Astrocyte (in vitro differentiated cells and primary cell): Measurements from ENCODE around the gene INAFM2. TPM values are rescaled to one million over a fixed set of nuclear protein-coding genes. Genes with fewer than 3 reads are reported as not detected.

Experiments used
- DNase-seq: peaks from one replicate; pipeline ENCODE4 v3.0.0-alpha.2; 2010; ENCODE audit warnings: low read depth
- FAIRE-seq: peaks from 2 replicates; lab custom pipeline; 2011; peaks lifted over from hg19 to GRCh38; lab: Jason Lieb, UNC
- H2AFZ ChIP-seq: 2 replicates; pipeline ENCODE4 v1.6.0; 2012; ENCODE audit warnings: low read depth, low read length, inconsistent platforms
- H3K27ac ChIP-seq: 2 replicates; pipeline ENCODE4 v1.5.1; 2011; ENCODE audit warnings: low read depth, low read length, inconsistent platforms
- H3K27me3 ChIP-seq: 2 replicates; pipeline ENCODE4 v1.6.0; 2011; ENCODE audit warnings: low read length, inconsistent platforms; ENCODE audit not compliant: insufficient read depth
- H3K36me3 ChIP-seq: 2 replicates; pipeline ENCODE4 v1.5.1; 2011; ENCODE audit warnings: low read length, inconsistent platforms; ENCODE audit not compliant: insufficient read depth
- H3K4me1 ChIP-seq: 2 replicates; pipeline ENCODE4 v1.5.1; 2011; ENCODE audit warnings: low read length, inconsistent platforms; ENCODE audit not compliant: insufficient read depth
- H3K4me2 ChIP-seq: 2 replicates; pipeline ENCODE4 v1.6.0; 2012; ENCODE audit warnings: low read length, inconsistent platforms
- H3K4me3 ChIP-seq: 2 replicates; pipeline ENCODE4 v1.5.1; 2011; ENCODE audit warnings: low read depth, mild to moderate bottlenecking, low read length, inconsistent platforms; ENCODE audit not compliant: insufficient read depth
- H3K79me2 ChIP-seq: 2 replicates; pipeline ENCODE4 v1.6.0; 2012; ENCODE audit warnings: mild to moderate bottlenecking, low read length, inconsistent platforms; ENCODE audit not compliant: insufficient read depth
- H3K9ac ChIP-seq: 2 replicates; pipeline ENCODE4 v1.6.0; 2012; ENCODE audit warnings: mild to moderate bottlenecking, low read length, inconsistent platforms
- H3K9me3 ChIP-seq: 2 replicates; pipeline ENCODE4 v1.5.1; 2012; ENCODE audit warnings: low read depth, mild to moderate bottlenecking, low read length, inconsistent platforms; ENCODE audit not compliant: insufficient read depth
- H4K20me1 ChIP-seq: 2 replicates; pipeline ENCODE4 v1.6.0; 2012; ENCODE audit warnings: low read length, inconsistent platforms; ENCODE audit not compliant: insufficient read depth
- H3K27ac Mint-ChIP-seq: one replicate; pipeline ENCODE4 v1.8.0; 2021; ENCODE audit warnings: mild to moderate bottlenecking, mixed read lengths; ENCODE audit not compliant: unreplicated experiment
- H3K27me3 Mint-ChIP-seq: one replicate; pipeline ENCODE4 v1.8.0; 2021; ENCODE audit warnings: low read depth, mixed read lengths; ENCODE audit not compliant: unreplicated experiment
- H3K36me3 Mint-ChIP-seq: one replicate; pipeline ENCODE4 v1.8.0; 2021; ENCODE audit warnings: low read depth, mixed read lengths; ENCODE audit not compliant: unreplicated experiment
- H3K4me1 Mint-ChIP-seq: one replicate; pipeline ENCODE4 v1.8.0; 2021; ENCODE audit warnings: low read depth, mixed read lengths; ENCODE audit not compliant: unreplicated experiment
- H3K4me3 Mint-ChIP-seq: one replicate; pipeline ENCODE4 v1.8.0; 2021; ENCODE audit warnings: mild to moderate bottlenecking, moderate library complexity, mixed read lengths; ENCODE audit not compliant: unreplicated experiment
- H3K9me3 Mint-ChIP-seq: one replicate; pipeline ENCODE4 v1.8.0; 2021; ENCODE audit warnings: mild to moderate bottlenecking, mixed read lengths; ENCODE audit not compliant: unreplicated experiment
- CTCF ChIP-seq: IDR thresholded peaks from 2 replicates; pipeline ENCODE4 v1.5.1; 2011; ENCODE audit warnings: low read depth, mild to moderate bottlenecking, inconsistent platforms, low read length, moderate library complexity; ENCODE audit not compliant: insufficient read depth
- EZH2 ChIP-seq: IDR thresholded peaks from 2 replicates; pipeline ENCODE4 v1.6.1; 2012; ENCODE audit warnings: mild to moderate bottlenecking, low read length, inconsistent platforms; ENCODE audit not compliant: insufficient read depth
- total RNA-seq: library from RNA; stranded (reverse); gene quantifications from 2 replicates; pipeline ENCODE4 v1.2.1, GENCODE V29; 2021

INAFM2 gene
- total RNA-seq, 1 donor from 2014 or later, result 41.2 TPM

GRCh38 chr15:40298216-40298935 lies 25.1 kb upstream of the INAFM2 start:
- H3K4me2 ChIP-seq, result no peak overlapping the region
- H3K27ac ChIP-seq, result no peak overlapping the region
- Mint-ChIP-seq H3K27ac (no peak overlapping the region), H3K4me1 (no peaks in the 10 kb centered on the region), H3K9me3 (peaks cover 6% of the 10 kb centered on the region), H3K4me3 (no peak overlapping the region), H3K36me3 (peaks cover 3% of the 10 kb centered on the region), H3K27me3 (peaks cover 54% of the 10 kb centered on the region)
- FAIRE-seq, result no peak
- peaks cover 5% of the 10 kb centered on the region for H3K27me3 ChIP-seq
- H3K9me3 ChIP-seq, result peaks cover 4% of the 10 kb centered on the region
- DNase-seq, result no peak
- TF ChIP-seq EZH2 (no peak), CTCF (no peak)
- no peaks in the 10 kb centered on the region for H3K4me1 ChIP-seq
- H4K20me1 ChIP-seq, result no peaks in the 10 kb centered on the region
- H3K79me2 ChIP-seq, result no peaks in the 10 kb centered on the region
- no peak overlapping the region for H3K9ac ChIP-seq
- no peaks in the 10 kb centered on the region for H3K36me3 ChIP-seq
- H3K4me3 ChIP-seq, result no peak overlapping the region
- no peak overlapping the region for H2AFZ ChIP-seq

DNA sequence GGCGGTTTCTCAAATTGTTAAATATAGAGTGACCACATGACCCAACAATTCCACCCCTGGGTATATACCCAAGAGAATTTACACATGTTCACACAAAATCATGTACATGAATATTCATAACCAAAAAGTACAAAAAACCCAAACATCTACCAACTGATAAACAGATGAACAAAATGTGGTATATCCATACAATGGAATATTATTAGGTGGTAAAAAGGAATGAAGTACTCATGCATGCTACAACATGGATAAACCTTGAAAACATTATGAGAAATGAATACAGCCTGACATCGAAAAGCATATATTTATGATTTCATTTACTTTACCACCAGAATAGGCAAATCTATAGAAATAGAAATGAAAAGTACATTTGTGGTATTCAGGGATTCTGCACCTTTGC lies 23.1 kb upstream of the INAFM2 start:
- FAIRE-seq (no peak), DNase-seq (no peak)
- Mint-ChIP-seq H3K9me3 (peaks cover 9% of the 10 kb centered on the region), H3K36me3 (peaks cover 4% of the 10 kb centered on the region), H3K27ac (no peak overlapping the region), H3K4me1 (no peaks in the 10 kb centered on the region), H3K27me3 (peaks cover 51% of the 10 kb centered on the region), H3K4me3 (no peak overlapping the region)
- TF ChIP-seq EZH2 (no peak), CTCF (no peak)
- Histone ChIP-seq H3K9ac (no peak overlapping the region), H2AFZ (no peak overlapping the region), H4K20me1 (no peaks in the 10 kb centered on the region), H3K9me3 (peaks cover 4% of the 10 kb centered on the region), H3K4me3 (no peak overlapping the region), H3K36me3 (no peaks in the 10 kb centered on the region), H3K4me2 (no peak overlapping the region), H3K79me2 (no peaks in the 10 kb centered on the region), H3K27me3 (peaks cover 15% of the 10 kb centered on the region), H3K27ac (no peak overlapping the region), H3K4me1 (no peaks in the 10 kb centered on the region)

GRCh38 chr15:40300771-40301170 lies 22.7 kb upstream of the INAFM2 start:
- no peak overlapping the region for H2AFZ ChIP-seq
- H3K4me2 ChIP-seq, result no peak overlapping the region
- no peaks in the 10 kb centered on the region for H3K4me1 Mint-ChIP-seq
- no peak overlapping the region for H3K4me3 Mint-ChIP-seq
- H3K36me3 Mint-ChIP-seq, result peaks cover 4% of the 10 kb centered on the region
- H4K20me1 ChIP-seq, result no peaks in the 10 kb centered on the region
- no peak overlapping the region for H3K27ac Mint-ChIP-seq
- H3K36me3 ChIP-seq, result no peaks in the 10 kb centered on the region
- peaks cover 4% of the 10 kb centered on the region for H3K9me3 ChIP-seq
- no peak for DNase-seq
- H3K79me2 ChIP-seq, result no peaks in the 10 kb centered on the region
- TF ChIP-seq EZH2 (no peak), CTCF (no peak)
- H3K27me3 ChIP-seq, result peaks cover 11% of the 10 kb centered on the region
- H3K4me1 ChIP-seq, result no peaks in the 10 kb centered on the region
- FAIRE-seq, result no peak
- H3K27me3 Mint-ChIP-seq, result peaks cover 50% of the 10 kb centered on the region
- H3K27ac ChIP-seq, result no peak overlapping the region
- peaks cover 9% of the 10 kb centered on the region for H3K9me3 Mint-ChIP-seq
- H3K4me3 ChIP-seq, result no peak overlapping the region
- no peak overlapping the region for H3K9ac ChIP-seq
